Measurements from ENCODE around the gene NANOS3.

GRCh38 chr19:13926010-13926409 is 49.1 kb downstream of the NANOS3 start:
- TF ChIP-seq REST (IDR thresholded peaks at IDR 0.05) (no peak), TAF1 (conservative IDR thresholded peaks at IDR 0.05) (no peak), CTCF (IDR thresholded peaks at IDR 0.05; ENCODE audit: low read depth, low read length, missing input control) (no peak), HNF4A (conservative IDR thresholded peaks at IDR 0.05) (no peak), RAD21 (IDR thresholded peaks at IDR 0.05) (no peak), ZBTB33 (IDR thresholded peaks at IDR 0.05) (no peak), YY1 (IDR thresholded peaks at IDR 0.05) (no peak), SP1 (IDR thresholded peaks at IDR 0.05) (no peak), ATF3 (IDR thresholded peaks at IDR 0.05) (no peak), NR2F2 (IDR thresholded peaks at IDR 0.05) (no peak), MAX (IDR thresholded peaks at IDR 0.05) (no peak), EGR1 (IDR thresholded peaks at IDR 0.05; ENCODE audit: low read depth in 2 of 2) (no peak), JUND (IDR thresholded peaks at IDR 0.05) (no peak)

Data from liver (tissue), 3 donors.